GM18502 (cell line): ENCODE results near the gene TUBB4A.
A peak's percentile ranks its signal among the peaks of the same experiment; 100 is the strongest.

Experiments used
- ATAC-seq: cut with Tn5 transposase; IDR thresholded peaks from one replicate; pipeline ENCODE4 v1.9.1; 2021; ENCODE audit warnings: mild to moderate bottlenecking; ENCODE audit not compliant: unreplicated experiment, poor library complexity

The TUBB4A gene

DNA sequence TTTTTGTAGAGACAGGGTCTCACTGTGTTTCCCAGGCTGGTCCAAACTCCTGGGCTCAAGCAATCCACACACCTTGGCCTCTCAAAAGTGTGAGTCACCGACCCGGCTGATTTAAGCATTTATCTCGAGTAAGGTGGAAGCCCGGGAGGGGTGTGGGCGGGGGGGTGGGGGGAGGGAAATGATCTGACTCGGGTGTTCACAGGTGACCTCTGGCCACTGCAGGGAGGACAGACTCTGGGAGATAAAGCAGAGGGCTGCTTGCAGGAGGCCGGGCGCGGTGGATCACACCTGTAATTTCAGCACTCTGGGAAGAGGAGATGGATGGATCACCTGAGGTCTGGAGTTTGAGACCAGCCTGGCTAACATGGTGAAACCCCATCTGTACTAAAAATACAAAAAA is 28.5 kb downstream of the TUBB4A start:
- ATAC-seq, result no peak

- ATAC-seq, result no peak
Measured at GRCh38 chr19:6472713-6473112, 29.4 kb downstream of the TUBB4A start.

DNA sequence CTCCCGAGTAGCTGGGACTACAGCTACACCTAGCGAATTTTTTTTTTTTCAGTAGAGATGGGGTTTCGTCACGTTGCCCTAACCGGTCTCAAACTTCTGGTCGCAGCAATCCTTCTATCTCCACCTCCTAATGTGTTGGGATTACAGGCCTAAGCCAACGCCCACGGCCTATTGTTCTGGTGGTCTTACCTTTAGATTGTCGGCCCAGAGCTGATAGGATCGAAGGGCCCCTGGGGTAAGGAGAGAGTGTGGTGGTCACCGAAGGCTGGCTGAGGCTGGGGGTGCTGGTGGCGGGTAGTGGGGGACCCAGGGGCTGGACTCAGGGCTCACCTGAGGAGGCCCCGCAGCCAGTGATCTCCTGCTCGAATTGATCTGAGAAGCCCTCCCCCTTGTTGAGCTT is 31.0 kb downstream of the TUBB4A start:
- no peak for ATAC-seq

DNA sequence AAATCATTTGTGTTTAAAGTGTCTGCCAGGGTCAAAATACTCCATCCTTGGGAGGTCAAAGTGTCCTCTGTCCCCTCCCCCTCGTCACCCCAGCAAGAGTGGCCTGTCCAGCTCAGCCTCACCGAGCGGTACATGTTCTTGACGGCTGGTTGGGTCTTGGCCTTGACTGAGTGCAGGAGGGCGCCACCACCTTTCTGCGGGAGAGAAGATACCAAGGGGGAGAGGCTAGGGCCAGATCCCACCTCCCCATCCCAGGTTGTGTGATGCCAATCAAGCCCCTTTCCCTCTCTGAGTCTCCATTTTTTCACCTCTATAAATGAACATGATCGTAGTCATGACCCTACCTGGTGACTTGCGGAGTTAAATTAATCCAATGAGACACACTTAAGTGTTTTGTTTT is 31.9 kb downstream of the TUBB4A start:
- ATAC-seq, result no peak

DNA sequence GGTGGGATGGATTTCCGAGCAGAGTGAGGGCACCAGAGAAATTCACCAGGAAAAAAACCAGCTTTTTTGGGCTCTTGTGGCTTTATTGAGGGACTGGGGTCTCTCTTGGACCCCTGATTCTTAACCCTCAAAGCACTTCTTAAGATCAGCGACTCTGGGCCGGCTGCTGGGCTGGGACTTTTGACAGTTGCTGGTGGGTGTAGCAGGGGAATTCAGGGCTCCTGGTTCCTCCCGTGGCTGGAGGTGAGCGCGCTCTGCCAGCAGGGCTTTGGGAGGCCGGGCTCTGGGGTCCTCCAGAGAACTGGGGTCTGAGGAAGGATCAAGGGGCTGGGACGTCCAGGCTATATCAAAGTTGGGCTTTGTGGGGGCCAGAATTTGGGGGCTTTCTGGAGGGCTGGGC is 34.7 kb downstream of the TUBB4A start:
- no peak for ATAC-seq

- ATAC-seq, result no peak
Measured at GRCh38 chr19:6466526-6467248, 35.4 kb downstream of the TUBB4A start.

- no peak for ATAC-seq
Measured at GRCh38 chr19:6465663-6466062, 36.4 kb downstream of the TUBB4A start.

- no peak for ATAC-seq
Measured at GRCh38 chr19:6465006-6465405, 37.1 kb downstream of the TUBB4A start.

GRCh38 chr19:6464070-6464873 is 37.8 kb downstream of the TUBB4A start, which contains the start of gene CRB3:
Gene CRB3 (plus strand): TSS chr19:6464271. CDS start chr19:6464702, 431 bp downstream.
- no peak for ATAC-seq

DNA sequence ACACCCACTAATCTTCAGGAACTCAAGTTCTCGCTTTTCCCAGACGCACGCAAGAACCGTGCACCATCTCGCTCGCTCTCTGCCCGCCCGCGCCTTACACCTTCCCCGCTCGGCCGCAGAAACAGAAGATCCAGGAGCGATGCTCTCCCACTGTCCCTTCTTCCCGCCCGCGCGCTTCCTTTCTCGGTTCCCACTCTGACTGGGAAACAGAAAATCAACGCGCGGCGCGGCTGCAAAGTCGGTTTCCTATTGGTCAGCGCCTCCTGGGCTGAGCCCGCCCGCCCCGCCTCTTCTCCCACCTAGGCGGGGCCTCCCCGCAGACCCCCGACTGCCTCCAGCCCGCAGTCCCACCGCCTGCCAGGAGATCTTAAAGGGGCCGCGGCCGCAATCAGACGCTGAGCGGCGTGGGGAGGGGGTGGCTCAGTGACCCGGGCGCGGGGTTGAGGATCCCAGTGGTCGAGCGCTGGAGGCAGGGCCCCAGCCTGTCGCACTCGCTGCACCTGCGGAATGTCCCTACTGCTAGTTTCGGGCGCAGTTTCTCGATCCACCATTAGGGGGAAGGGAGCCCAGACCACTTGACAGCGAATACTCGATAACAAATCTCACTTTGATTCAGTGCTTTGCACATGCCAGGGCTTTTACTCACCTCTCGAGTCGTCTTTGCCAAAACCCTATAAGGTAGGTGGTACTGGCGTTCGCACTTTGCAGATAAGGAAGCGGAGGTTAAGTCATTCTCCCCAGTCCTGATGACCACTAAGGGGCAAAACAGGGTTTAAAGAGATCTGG is 41.8 kb downstream of the TUBB4A start:
- ATAC-seq, result peak; percentile 78

DNA sequence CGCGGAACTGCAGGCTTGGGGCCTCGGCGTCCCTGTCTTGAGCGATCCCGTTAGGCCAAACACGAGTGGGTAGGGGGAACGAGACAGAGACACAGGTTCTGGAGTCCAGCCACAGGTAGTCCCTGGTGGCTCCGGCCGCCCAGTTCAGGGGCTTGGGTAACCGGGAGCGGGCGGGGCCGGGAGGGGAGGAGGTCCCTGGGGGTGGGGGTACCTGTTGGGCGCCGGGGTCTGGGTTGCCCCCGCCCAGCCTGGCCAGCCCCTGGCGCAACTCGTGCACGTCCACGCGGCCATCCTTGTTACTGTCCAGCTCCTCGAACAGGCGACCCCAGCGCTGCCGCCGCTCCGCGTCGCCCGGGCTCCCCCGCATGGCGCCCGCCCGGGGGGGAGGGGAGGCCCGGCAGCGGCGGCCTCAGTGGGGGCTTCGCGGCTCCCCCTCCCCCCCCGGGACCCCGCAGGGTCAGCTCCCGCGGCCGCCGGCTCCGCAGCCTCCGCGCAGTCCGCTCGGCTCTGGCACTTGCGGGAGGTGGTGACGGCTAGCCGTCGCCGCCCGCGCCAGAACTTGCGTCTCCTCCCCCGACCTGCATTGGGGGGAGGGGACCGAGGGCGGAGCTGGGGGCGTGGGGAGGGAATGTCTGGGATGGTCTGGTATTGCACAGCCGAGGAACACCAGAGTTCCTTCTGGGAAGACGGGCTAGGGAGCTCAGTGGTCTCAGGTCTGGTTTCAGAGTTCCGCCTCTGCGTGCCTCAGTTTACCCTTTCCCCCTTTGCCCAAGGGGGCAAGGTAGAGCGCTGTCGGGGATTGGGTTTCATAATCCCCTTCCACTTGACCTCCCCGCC is 42.6 kb downstream of the TUBB4A start, which contains the start of gene SLC25A23:
Gene SLC25A23 (minus strand): TSS at position 531 of the 837 bp plus-strand sequence. CDS start 164 bp downstream, at position 367.
- ATAC-seq, result peak; percentile 36

DNA sequence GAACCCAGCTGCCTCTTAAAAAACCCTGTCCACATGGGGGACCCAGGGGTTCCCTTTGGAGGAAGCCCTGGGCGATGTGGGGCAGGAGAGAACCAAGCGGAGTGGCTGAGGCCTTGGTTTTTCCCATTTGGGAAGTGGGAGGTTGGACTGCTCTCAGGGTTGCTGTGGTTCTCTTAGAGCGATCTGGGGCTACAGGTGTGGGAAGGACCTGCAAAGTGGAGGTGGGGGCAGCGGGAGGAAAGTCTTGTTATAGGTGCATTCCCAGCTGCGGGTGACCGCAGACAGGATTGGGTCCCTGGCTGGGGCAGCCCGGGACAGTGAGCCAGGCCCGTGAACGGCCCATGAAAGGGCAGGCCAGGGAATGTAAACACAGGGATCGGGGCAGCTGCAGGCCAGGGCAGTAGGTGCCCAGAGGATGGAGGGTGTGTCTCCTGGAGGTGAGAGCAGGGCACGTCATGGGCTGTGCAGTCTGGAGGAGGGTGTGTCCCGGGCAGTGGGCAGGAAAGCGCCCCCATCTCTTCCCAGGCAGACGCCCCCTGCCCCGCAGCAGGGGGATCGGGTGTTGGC is 43.3 kb downstream of the TUBB4A start:
- no peak for ATAC-seq

DNA sequence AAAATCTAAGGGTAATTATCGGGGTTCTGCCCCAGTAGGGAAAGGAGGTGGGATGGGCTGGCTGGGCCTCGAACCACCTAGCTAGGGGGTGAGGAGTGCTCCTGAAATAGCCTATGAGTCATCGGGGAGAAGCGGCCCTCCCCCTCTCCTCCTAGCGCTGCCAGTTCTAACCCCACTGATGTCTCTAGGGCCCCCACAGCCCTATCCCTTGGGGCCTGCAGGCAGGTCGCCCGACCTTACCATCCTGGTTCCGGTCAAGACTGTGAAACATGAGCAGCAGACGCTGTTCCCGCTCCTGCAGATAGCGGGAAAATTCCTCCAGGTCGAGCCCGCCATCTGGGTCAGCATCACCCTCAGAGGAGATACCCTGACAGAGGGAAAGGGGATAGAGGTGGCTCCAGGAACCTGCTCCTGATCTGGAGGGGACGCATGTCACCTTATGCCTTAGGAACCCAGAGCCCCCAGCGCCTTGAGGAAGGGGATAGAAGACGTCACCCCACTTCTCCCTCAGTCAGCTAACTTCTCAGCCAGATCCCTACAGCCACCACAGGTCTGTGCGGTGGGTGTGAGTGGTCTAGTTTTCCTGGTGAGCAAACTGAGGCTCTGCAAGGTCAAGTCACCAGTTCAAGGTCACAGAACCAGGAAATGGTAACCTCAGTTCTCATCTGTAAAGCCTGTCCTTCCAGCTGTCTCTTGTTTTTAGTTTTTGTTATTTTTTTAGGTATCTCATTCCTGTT is 44.0 kb downstream of the TUBB4A start:
- no peak for ATAC-seq

DNA sequence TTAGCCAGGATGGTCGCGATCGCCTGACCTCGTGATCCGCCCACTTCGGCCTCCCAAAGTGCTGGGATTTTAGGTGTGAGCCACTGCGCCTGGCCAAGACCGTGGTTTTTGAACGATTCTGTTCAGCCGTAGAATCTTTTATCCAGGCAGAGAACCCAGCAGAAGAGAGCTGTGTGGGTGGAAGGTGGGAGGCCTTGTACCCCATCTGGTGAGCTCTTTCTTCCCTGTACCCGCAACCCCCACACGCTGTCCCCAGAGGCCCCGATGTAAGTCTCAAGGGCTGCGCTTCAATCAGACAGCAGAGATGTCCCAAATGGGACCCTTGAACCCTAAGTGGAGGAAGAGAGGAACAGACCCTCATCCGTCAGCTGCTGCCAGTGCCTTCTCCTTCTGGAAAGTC is 46.2 kb downstream of the TUBB4A start:
- ATAC-seq, result no peak

- no peak for ATAC-seq
Measured at GRCh38 chr19:6453951-6454565, 48.1 kb downstream of the TUBB4A start.

GRCh38 chr19:6452899-6453298 is 49.2 kb downstream of the TUBB4A start:
- no peak for ATAC-seq

- no peak for ATAC-seq
Measured at GRCh38 chr19:6452223-6452614, 49.9 kb downstream of the TUBB4A start.

DNA sequence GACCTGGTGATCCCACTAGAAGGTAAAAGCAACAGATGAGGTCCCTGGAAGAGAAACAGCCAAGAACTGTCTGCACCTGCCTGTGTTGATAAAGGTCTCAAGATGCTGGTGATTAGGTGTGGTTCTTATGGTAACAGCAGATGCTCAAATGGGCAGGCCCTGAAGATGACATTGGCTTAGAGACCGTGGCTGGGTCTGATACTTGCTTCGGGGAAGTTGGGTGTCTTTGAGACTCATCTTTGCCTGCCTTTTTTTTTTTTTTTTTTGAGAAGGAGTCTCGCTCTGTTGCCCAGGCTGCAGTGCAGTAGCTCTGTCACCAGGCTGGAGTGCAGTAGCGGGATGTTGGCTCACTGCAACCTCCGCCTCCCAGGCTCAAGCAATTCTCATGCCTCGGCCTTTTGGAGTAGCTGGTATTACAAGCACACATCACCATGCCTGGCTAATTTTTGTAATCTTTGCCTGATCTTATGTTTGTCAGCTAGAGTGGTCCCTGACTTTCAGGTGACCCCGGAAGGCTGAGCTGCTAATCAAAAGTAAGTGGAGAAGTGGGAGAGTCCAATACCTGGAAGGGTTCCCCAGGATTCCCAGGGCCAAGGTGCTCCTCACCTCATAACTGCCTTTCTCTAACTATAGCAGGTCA is 50.4 kb downstream of the TUBB4A start:
- no peak for ATAC-seq
